ENCODE measurements around the gene SENP1.

DNA sequence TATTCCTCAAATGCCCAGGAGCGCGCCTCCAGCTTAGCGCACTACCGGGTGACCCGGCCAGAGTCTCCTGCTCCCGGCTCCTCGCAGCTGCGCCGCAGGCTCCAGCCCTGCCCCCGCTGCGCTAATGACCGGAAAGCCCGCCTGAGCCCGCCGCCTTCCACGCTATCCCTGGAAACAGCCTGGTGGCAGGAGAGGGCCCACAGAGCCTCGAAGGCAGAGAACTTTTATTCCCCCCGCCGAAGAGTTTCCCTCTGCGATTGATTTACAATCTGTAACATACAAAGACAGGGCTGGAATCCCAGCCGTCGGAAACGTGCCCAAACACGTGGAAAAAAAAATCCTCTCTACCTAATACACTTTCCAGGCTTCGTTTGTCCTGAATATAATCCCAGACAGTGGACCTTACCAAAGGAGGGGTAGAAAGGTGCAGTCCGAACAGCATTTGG, 103.1 kb downstream of the SENP1 start:
- TF ChIP-seq EP300 (IDR thresholded peaks at IDR 0.05) = no peak
- TF ChIP-seq, protein P1, sequence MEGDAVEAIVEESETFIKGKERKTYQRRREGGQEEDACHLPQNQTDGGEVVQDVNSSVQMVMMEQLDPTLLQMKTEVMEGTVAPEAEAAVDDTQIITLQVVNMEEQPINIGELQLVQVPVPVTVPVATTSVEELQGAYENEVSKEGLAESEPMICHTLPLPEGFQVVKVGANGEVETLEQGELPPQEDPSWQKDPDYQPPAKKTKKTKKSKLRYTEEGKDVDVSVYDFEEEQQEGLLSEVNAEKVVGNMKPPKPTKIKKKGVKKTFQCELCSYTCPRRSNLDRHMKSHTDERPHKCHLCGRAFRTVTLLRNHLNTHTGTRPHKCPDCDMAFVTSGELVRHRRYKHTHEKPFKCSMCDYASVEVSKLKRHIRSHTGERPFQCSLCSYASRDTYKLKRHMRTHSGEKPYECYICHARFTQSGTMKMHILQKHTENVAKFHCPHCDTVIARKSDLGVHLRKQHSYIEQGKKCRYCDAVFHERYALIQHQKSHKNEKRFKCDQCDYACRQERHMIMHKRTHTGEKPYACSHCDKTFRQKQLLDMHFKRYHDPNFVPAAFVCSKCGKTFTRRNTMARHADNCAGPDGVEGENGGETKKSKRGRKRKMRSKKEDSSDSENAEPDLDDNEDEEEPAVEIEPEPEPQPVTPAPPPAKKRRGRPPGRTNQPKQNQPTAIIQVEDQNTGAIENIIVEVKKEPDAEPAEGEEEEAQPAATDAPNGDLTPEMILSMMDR (IDR thresholded peaks at IDR 0.05) = no peak

All from sigmoid colon (tissue), 4 donors.